ENCODE data around the gene TP53AIP1.
A peak's percentile ranks its signal among the peaks of the same experiment; 100 is the strongest.

The TP53AIP1 gene

DNA sequence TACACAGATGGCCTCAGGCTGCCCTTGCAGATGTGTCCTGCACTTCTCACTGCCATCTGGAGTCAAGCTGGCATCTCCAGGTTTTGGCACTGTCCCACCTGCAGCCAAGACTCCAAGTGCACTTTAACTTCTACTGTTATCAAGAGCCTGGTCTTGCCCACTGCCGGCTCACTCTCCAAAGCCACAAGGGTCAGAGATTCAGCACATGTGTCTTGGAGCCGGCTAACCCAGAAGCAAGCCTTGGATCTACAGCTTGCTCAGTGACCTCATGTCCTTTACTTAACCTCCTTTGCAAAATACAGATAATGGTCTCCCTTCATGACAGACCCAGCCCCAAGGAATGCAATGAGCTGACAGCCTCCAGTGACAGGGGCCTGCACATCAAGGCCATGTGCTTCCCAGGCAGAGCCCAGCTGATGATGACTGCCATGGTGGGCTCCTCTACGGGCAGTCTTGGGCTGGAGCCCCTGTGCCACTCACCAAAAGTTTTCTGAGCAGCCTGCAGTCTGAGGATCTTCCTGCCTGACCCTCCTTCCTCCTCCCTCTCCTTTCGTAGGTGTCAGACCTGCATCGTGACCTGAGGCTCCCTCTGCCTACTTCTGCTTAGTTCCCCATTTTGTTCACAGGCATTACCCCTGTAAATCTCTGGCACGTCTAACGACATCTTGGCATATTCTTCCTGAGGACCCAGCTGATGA lies 9.0 kb downstream of the TP53AIP1 start:
- TF ChIP-seq, protein P1, sequence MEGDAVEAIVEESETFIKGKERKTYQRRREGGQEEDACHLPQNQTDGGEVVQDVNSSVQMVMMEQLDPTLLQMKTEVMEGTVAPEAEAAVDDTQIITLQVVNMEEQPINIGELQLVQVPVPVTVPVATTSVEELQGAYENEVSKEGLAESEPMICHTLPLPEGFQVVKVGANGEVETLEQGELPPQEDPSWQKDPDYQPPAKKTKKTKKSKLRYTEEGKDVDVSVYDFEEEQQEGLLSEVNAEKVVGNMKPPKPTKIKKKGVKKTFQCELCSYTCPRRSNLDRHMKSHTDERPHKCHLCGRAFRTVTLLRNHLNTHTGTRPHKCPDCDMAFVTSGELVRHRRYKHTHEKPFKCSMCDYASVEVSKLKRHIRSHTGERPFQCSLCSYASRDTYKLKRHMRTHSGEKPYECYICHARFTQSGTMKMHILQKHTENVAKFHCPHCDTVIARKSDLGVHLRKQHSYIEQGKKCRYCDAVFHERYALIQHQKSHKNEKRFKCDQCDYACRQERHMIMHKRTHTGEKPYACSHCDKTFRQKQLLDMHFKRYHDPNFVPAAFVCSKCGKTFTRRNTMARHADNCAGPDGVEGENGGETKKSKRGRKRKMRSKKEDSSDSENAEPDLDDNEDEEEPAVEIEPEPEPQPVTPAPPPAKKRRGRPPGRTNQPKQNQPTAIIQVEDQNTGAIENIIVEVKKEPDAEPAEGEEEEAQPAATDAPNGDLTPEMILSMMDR (IDR thresholded peaks at IDR 0.05; ENCODE audit: unreplicated experiment in 3 of 3): no peak
- no peak overlapping the region for H3K27ac Mint-ChIP-seq
- H3K9me3 Mint-ChIP-seq: no peaks in the 10 kb centered on the region

DNA sequence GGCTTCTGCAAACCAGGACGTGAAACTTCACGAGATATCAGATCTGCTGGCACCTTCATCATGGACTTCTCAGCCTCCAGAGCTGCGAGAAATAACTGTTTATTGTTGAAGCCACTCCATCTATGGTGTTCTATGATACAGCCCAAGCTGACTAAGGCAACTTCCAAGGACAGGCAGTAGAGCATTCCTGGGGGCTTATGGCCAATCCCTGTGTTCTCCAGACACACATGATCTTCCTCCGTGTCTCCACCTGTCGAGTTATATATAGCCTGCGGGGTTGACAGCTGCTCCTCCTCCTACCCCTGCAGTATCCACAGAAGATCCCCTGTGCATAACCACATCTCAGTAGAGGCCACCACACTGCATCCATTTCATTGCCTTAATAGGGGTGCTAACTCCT lies 11.0 kb downstream of the TP53AIP1 start:
- Mint-ChIP-seq H3K4me1 (peaks cover 65% of the 10 kb centered on the region), H3K36me3 (ENCODE audit: low read depth) (no peaks in the 10 kb centered on the region), H3K4me3 (no peak overlapping the region), H3K27ac (peak overlapping the region; percentile 38 to 87 (median 54)), H3K9me3 (no peaks in the 10 kb centered on the region), H3K27me3 (ENCODE audit: low read depth) (peaks cover 11% of the 10 kb centered on the region)
- TF ChIP-seq, protein P1 (IDR thresholded peaks at IDR 0.05; ENCODE audit: unreplicated experiment in 3 of 3): no peak

More for the DNA sequence above, 9.0 kb downstream of the TP53AIP1 start:
- H3K36me3 Mint-ChIP-seq (ENCODE audit: low read depth): no peaks in the 10 kb centered on the region
- H3K27me3 Mint-ChIP-seq (ENCODE audit: low read depth): peaks cover 25% of the 10 kb centered on the region
- H3K4me3 Mint-ChIP-seq: no peak overlapping the region
- H3K4me1 Mint-ChIP-seq: peaks cover 60% of the 10 kb centered on the region

DNA sequence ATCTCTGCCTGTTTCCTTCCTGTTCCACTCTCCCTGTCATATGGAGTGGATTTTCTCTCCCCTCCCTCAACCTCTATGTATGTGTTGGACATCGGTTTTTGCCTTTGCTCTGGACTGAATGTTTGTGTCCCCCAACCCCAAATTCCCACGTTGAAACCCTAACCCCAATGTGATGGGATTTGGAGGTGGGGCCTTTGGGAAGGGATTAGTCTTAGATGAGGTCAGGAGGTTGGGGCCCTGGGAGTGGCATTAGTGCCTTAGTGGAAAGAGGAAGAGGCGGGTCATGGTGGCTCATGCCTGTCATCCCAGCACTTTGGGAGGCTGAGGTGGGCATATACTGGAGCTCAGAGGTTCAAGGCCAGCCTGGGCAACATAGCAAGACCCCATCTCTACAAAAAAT lies 11.6 kb downstream of the TP53AIP1 start:
- Mint-ChIP-seq H3K4me3 (no peak overlapping the region), H3K27ac (peak overlapping the region; percentile 38 to 54 (median 40)), H3K4me1 (peaks cover 65% of the 10 kb centered on the region), H3K27me3 (ENCODE audit: low read depth) (peaks cover 12% of the 10 kb centered on the region), H3K36me3 (ENCODE audit: low read depth) (no peaks in the 10 kb centered on the region), H3K9me3 (no peaks in the 10 kb centered on the region)
- TF ChIP-seq, protein P1 (IDR thresholded peaks at IDR 0.05; ENCODE audit: unreplicated experiment in 3 of 3): no peak

DNA sequence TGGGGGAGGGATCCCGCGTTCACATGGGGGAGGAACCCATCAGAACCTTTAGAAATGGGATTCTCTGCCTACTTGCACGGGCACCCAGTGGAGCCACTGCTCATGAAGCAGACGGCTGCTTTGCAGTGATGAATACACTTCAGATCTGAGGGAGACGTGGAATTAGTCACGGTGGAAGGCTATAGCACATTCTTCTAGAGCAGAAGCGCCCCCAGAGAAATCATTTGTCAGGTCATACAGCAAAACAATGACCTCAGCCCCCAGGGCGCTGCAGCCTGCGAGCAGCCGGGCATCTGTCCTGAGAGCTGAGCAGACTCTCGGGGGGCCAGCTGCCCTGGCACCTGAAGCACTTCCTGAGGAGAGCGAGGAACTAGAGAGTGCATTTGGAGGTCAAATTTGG lies 12.7 kb downstream of the TP53AIP1 start:
- Mint-ChIP-seq H3K27ac (peak overlapping the region; percentile 5 to 75 (median 45)), H3K9me3 (no peaks in the 10 kb centered on the region), H3K4me1 (peaks cover 72% of the 10 kb centered on the region), H3K36me3 (ENCODE audit: low read depth) (no peaks in the 10 kb centered on the region), H3K27me3 (ENCODE audit: low read depth) (peaks cover 12% of the 10 kb centered on the region), H3K4me3 (no peak overlapping the region)
- TF ChIP-seq, protein P1 (IDR thresholded peaks at IDR 0.05; ENCODE audit: unreplicated experiment in 3 of 3): no peak

DNA sequence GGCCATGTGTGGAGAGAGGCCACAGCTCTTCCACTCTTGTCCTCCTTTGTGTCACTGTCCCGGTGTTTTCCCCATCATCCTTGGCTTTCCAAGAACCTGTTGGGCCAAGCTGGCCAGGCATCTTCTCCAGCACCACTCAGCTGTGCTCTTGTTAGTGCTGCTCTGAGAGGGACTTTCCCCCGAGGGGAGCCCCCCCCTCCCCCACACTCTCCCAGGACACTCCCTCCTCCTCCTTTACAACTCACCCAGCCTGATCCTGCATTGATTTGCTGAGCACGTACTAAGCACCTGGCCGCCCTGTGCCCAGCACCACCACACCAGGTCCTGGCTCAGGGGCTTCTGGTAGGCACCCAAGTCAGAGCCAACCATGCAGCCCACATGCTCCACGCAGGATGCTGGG lies 13.2 kb downstream of the TP53AIP1 start:
- no peaks in the 10 kb centered on the region for H3K36me3 Mint-ChIP-seq (ENCODE audit: low read depth)
- TF ChIP-seq, protein P1 (IDR thresholded peaks at IDR 0.05; ENCODE audit: unreplicated experiment in 3 of 3): no peak
- peak overlapping the region; percentile 12 to 45 (median 21) for H3K27ac Mint-ChIP-seq
- peaks cover 13% of the 10 kb centered on the region for H3K27me3 Mint-ChIP-seq (ENCODE audit: low read depth)
- H3K4me1 Mint-ChIP-seq: peaks cover 76% of the 10 kb centered on the region
- no peaks in the 10 kb centered on the region for H3K9me3 Mint-ChIP-seq
- peak overlapping the region in 1 of 3 experiments; percentile 6 for H3K4me3 Mint-ChIP-seq

DNA sequence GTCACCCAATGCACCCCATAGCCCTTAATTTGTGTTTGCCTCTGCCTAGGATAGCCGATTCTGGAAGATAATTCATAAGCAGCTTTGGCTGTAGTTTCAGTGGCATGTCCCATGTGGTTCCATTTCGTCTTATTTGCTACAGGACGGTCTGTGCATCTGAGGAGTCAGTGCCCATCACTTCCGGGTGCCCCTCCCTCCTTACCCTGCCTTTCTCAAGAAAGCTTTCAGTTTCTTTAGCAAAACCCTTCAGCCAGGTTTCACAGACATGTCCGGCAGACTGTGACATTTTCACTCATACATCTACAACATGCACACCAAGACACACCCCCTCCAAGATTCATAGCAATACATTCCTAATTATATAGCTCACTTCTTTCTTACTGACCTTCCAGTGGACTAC lies 14.3 kb downstream of the TP53AIP1 start:
- peaks cover 17% of the 10 kb centered on the region for H3K27me3 Mint-ChIP-seq (ENCODE audit: low read depth)
- no peak overlapping the region for H3K4me3 Mint-ChIP-seq
- TF ChIP-seq, protein P1 (IDR thresholded peaks at IDR 0.05; ENCODE audit: unreplicated experiment in 3 of 3): no peak
- peak overlapping the region in 1 of 3 experiments; percentile 9 for H3K27ac Mint-ChIP-seq
- H3K9me3 Mint-ChIP-seq: no peaks in the 10 kb centered on the region
- H3K36me3 Mint-ChIP-seq (ENCODE audit: low read depth): no peaks in the 10 kb centered on the region
- H3K4me1 Mint-ChIP-seq: peaks cover 75% of the 10 kb centered on the region
